Measurements from ENCODE around the gene TRIM9. TPM values are rescaled to one million over a fixed set of nuclear protein-coding genes. Genes with fewer than 3 reads are reported as not detected.

Gene TRIM9
- total RNA-seq, 1 experiment from 2014 or later = 9.8 TPM

GRCh38 chr14:51080645-51081044 lies 14.3 kb downstream of the TRIM9 start:
- H3K4me3 ChIP-seq (ENCODE audit: low read depth, low read length, poor library complexity, severe bottlenecking) = no peak overlapping the region
- ChIA-PET CTCF (no interaction called here), POLR2A (ENCODE audit: low non-redundant PET) (no interaction called here)
- H3K27me3 ChIP-seq (replicated peaks; ENCODE audit: insufficient read depth, low read depth, low read length, poor library complexity) = no peaks in the 10 kb centered on the region
- intact Hi-C loops (cut with micrococcal nuclease; ENCODE audit: unreplicated experiment) = no loop called here
- H3K4me1 ChIP-seq (ENCODE audit: insufficient read depth, low read length, poor library complexity, severe bottlenecking) = peaks cover 12% of the 10 kb centered on the region
- no peaks in the 10 kb centered on the region for H3K36me3 ChIP-seq (ENCODE audit: insufficient read depth, low read length, poor library complexity, severe bottlenecking)
- TF ChIP-seq CTCF (conservative IDR thresholded peaks at IDR 0.05; ENCODE audit: low read depth, low read length) (no peak), EZH2 (IDR thresholded peaks at IDR 0.05; ENCODE audit: borderline replicate concordance, low read depth, low read length, poor library complexity, severe bottlenecking) (no peak)
- DNase-seq (ENCODE audit: low spot score) = no peak
- BruUV-seq (replicated peaks) = no TSS peak
- no peak overlapping the region for H3K27ac ChIP-seq (ENCODE audit: low read depth, low read length, poor library complexity, severe bottlenecking)
- H3K9me3 ChIP-seq (ENCODE audit: low read depth, low read length, poor library complexity, severe bottlenecking) = no peaks in the 10 kb centered on the region

- Histone ChIP-seq H3K36me3 (ENCODE audit: insufficient read depth, low read length, poor library complexity, severe bottlenecking) (no peaks in the 10 kb centered on the region), H3K27ac (ENCODE audit: low read depth, low read length, poor library complexity, severe bottlenecking) (no peak overlapping the region), H3K9me3 (ENCODE audit: low read depth, low read length, poor library complexity, severe bottlenecking) (no peaks in the 10 kb centered on the region), H3K27me3 (replicated peaks; ENCODE audit: insufficient read depth, low read depth, low read length, poor library complexity) (no peaks in the 10 kb centered on the region), H3K4me3 (ENCODE audit: low read depth, low read length, poor library complexity, severe bottlenecking) (no peak overlapping the region), H3K4me1 (ENCODE audit: insufficient read depth, low read length, poor library complexity, severe bottlenecking) (peaks cover 12% of the 10 kb centered on the region)
- no TSS peak for BruUV-seq (replicated peaks)
- POLR2A ChIA-PET (ENCODE audit: low non-redundant PET) = no interaction called here
- intact Hi-C loops (cut with micrococcal nuclease; ENCODE audit: unreplicated experiment) = no loop called here
- CTCF ChIA-PET = interaction anchor here (0.5 kb wide), 1 partner anchor 479 kb away, joined by 3 read pairs; no protein-coding TSS in a partner anchor
- DNase-seq (ENCODE audit: low spot score) = no peak
- TF ChIP-seq EZH2 (IDR thresholded peaks at IDR 0.05; ENCODE audit: borderline replicate concordance, low read depth, low read length, poor library complexity, severe bottlenecking) = no peak
- no peak for TF ChIP-seq CTCF (conservative IDR thresholded peaks at IDR 0.05; ENCODE audit: low read depth, low read length)
Measured at GRCh38 chr14:51079489-51079888, 15.4 kb downstream of the TRIM9 start.

DNA sequence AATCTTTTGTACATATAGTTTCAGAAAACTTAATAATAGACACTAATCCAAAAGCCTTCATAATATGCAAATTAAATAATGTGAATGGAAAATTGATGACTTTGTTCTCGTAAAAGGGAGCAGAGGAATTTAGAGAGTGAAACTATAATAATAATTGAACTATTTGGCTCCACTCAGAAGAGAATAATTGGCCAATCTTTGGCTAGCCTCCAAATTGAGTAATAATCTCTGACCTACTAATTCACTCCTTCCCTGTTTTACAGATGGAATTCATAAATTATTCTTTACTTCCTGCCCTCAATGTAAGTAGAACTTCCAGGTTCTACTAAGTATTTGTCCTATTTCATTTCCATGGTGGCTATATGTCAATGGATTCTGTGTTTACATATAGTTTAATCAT lies 15.8 kb downstream of the TRIM9 start:
- POLR2A ChIA-PET (ENCODE audit: low non-redundant PET) = no interaction called here
- CTCF ChIA-PET = no interaction called here
- BruUV-seq (replicated peaks) = no TSS peak

More for the DNA sequence above, 15.8 kb downstream of the TRIM9 start:
- DNase-seq (ENCODE audit: low spot score) = no peak
- no peaks in the 10 kb centered on the region for H3K27me3 ChIP-seq (replicated peaks; ENCODE audit: insufficient read depth, low read depth, low read length, poor library complexity)
- H3K9me3 ChIP-seq (ENCODE audit: low read depth, low read length, poor library complexity, severe bottlenecking) = no peaks in the 10 kb centered on the region
- H3K4me3 ChIP-seq (ENCODE audit: low read depth, low read length, poor library complexity, severe bottlenecking) = no peak overlapping the region
- no peaks in the 10 kb centered on the region for H3K36me3 ChIP-seq (ENCODE audit: insufficient read depth, low read length, poor library complexity, severe bottlenecking)
- no peak overlapping the region for H3K27ac ChIP-seq (ENCODE audit: low read depth, low read length, poor library complexity, severe bottlenecking)
- intact Hi-C loops (cut with micrococcal nuclease; ENCODE audit: unreplicated experiment) = no loop called here
- H3K4me1 ChIP-seq (ENCODE audit: insufficient read depth, low read length, poor library complexity, severe bottlenecking) = peaks cover 12% of the 10 kb centered on the region
- TF ChIP-seq EZH2 (IDR thresholded peaks at IDR 0.05; ENCODE audit: borderline replicate concordance, low read depth, low read length, poor library complexity, severe bottlenecking) (no peak), CTCF (conservative IDR thresholded peaks at IDR 0.05; ENCODE audit: low read depth, low read length) (no peak)

Data from A673 (cell line).